ENCODE results near the gene NFYA. TPM values are rescaled to one million over a fixed set of nuclear protein-coding genes. Genes with fewer than 3 reads are reported as not detected.

Gene NFYA
- total and polyA plus RNA-seq, 2 of the 13 experiments (the other 11 are each of a cell fraction or from before 2014, with no cell fraction given): 16.0 to 22.9 TPM

GRCh38 chr6:41065550-41066026 is 7.2 kb upstream of the NFYA start (continued):
- TF ChIP-seq ZNF652 (CRISPR knock-in tag; IDR thresholded peaks at IDR 0.05; ENCODE audit: borderline replicate concordance, low read depth) (peak; percentile 90), ZNF281 (CRISPR knock-in tag; IDR thresholded peaks at IDR 0.05; ENCODE audit: borderline replicate concordance) (peak; percentile 67; the same call in 1 of the 2 replicates), TCF7 (IDR thresholded peaks at IDR 0.05; ENCODE audit: low read depth) (peak; percentile 65; the same call in 1 of the 2 replicates), MXD3 (CRISPR knock-in tag; IDR thresholded peaks at IDR 0.05) (no peak), ZNF276 (CRISPR knock-in tag; IDR thresholded peaks at IDR 0.05; ENCODE audit: low read depth) (no peak), RXRB (CRISPR knock-in tag; IDR thresholded peaks at IDR 0.05; ENCODE audit: borderline replicate concordance) (peak; percentile 96), HDAC1 (CRISPR knock-in tag; IDR thresholded peaks at IDR 0.05) (0 out of 2 replicates have a peak, but pooled peaks have one; percentile 31), SALL2 (CRISPR knock-in tag; IDR thresholded peaks at IDR 0.05) (no peak), MBNL3 (CRISPR knock-in tag; conservative IDR thresholded peaks at IDR 0.05) (no peak), KIAA2018 (CRISPR knock-in tag; IDR thresholded peaks at IDR 0.05; ENCODE audit: borderline replicate concordance) (no peak), NPAS2 (CRISPR knock-in tag; IDR thresholded peaks at IDR 0.05; ENCODE audit: borderline replicate concordance) (no peak), MTF1 (CRISPR knock-in tag; IDR thresholded peaks at IDR 0.05) (no peak)
